ENCODE data around the gene CFAP73. TPM values are rescaled to one million over a fixed set of nuclear protein-coding genes. Genes with fewer than 3 reads are reported as not detected.

CFAP73 gene
- total and polyA plus RNA-seq, 2 of the 8 experiments (the other 6 are each of a cell fraction or from before 2014, with no cell fraction given) = 0.45 to 0.56 TPM

DNA sequence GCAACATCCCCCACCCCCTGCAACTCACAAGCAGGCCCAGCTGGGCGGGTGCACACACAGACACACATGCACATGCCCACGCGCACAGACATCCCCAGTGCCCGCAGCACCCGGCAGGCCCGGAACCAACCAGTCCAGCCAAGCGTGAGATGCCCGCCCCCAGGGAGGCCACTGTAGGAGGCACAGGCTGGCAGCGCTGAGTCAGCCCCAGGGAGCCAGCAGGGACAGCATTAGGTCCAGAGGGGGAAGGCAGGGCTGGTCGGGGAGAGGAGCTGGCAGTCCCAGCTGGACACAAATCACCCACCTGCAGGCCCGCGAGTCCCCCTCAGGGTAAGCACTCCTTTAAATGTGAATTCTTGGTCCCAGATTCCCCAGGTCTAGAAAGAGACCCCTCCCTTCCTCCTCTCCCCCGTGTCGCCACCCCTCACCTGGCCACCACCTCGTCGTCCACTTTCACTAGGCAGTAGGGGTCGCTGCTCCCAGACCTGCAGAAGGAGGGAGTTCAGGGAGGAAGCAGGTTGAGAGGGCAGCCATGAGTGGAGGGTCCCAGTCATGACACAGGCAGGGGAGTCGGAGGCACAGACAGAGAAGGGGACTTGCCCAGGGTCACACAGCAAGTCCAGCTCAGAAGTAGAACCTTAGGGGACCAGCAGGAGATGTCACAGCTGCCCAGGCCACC is 18.9 kb upstream of the CFAP73 start (continued):
- TF ChIP-seq EZH2 (IDR thresholded peaks at IDR 0.05; ENCODE audit: low read depth, low read length, severe bottlenecking) = no peak
- peak; percentile 50 to 62 for TF ChIP-seq RAD21 (IDR thresholded peaks at IDR 0.05 in 1 of 2, conservative IDR thresholded peaks at IDR 0.05 in 1 of 2; ENCODE audit: low read depth in 2 of 2, low read length in 2 of 2)
- TF ChIP-seq, protein P1, sequence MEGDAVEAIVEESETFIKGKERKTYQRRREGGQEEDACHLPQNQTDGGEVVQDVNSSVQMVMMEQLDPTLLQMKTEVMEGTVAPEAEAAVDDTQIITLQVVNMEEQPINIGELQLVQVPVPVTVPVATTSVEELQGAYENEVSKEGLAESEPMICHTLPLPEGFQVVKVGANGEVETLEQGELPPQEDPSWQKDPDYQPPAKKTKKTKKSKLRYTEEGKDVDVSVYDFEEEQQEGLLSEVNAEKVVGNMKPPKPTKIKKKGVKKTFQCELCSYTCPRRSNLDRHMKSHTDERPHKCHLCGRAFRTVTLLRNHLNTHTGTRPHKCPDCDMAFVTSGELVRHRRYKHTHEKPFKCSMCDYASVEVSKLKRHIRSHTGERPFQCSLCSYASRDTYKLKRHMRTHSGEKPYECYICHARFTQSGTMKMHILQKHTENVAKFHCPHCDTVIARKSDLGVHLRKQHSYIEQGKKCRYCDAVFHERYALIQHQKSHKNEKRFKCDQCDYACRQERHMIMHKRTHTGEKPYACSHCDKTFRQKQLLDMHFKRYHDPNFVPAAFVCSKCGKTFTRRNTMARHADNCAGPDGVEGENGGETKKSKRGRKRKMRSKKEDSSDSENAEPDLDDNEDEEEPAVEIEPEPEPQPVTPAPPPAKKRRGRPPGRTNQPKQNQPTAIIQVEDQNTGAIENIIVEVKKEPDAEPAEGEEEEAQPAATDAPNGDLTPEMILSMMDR (IDR thresholded peaks at IDR 0.05; ENCODE audit: control extremely low read depth in 1 of 3, insufficient read depth in 1 of 3, low read depth in 1 of 3, low read length in 3 of 3) = peak; percentile 70 to 84 (median 83)
- TF ChIP-seq NANOG (IDR thresholded peaks at IDR 0.05; ENCODE audit: insufficient read depth, low read depth, low read length, poor library complexity, severe bottlenecking) = no peak
- no peak for TF ChIP-seq BCL11A (IDR thresholded peaks at IDR 0.05; ENCODE audit: low read depth in 2 of 2, low read length in 2 of 2)

All from H1 (cell line).